ENCODE data around the gene TIMM13.

The TIMM13 gene

GRCh38 chr19:2454962-2455850 is 27.8 kb upstream of the TIMM13 start:
- no peak for DNase-seq

GRCh38 chr19:2454199-2454961 is 27.0 kb upstream of the TIMM13 start:
- no peak for DNase-seq

GRCh38 chr19:2453431-2454025 is 26.1 kb upstream of the TIMM13 start:
- no peak for DNase-seq

GRCh38 chr19:2451741-2452140 is 24.4 kb upstream of the TIMM13 start:
- DNase-seq, result no peak

GRCh38 chr19:2451138-2451537 is 23.8 kb upstream of the TIMM13 start:
- DNase-seq, result no peak

DNA sequence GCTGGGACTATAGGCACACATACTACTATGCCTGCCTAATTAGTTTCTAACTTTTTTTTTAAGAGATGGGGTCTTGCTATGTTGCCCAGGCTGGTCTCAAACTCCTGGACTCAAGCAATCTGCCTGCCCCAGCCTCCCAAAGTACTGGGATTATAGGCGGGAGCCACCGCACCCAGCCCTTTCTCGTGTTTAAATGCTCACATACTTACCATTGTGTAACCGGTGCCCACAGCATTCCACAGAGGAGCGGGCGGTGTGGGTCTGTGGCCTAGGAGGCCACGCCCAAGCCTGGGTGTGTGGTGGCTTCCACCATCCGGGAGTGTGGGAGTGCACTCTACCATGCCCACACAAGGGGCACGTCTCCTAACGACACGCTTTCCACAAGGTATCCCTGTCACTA is 21.6 kb upstream of the TIMM13 start:
- no peak for DNase-seq

GRCh38 chr19:2446381-2446780 is 19.0 kb upstream of the TIMM13 start:
- no peak for DNase-seq

GRCh38 chr19:2444251-2445002 is 17.0 kb upstream of the TIMM13 start:
- DNase-seq, result no peak

GRCh38 chr19:2443785-2444182 is 16.4 kb upstream of the TIMM13 start:
- DNase-seq, result no peak

DNA sequence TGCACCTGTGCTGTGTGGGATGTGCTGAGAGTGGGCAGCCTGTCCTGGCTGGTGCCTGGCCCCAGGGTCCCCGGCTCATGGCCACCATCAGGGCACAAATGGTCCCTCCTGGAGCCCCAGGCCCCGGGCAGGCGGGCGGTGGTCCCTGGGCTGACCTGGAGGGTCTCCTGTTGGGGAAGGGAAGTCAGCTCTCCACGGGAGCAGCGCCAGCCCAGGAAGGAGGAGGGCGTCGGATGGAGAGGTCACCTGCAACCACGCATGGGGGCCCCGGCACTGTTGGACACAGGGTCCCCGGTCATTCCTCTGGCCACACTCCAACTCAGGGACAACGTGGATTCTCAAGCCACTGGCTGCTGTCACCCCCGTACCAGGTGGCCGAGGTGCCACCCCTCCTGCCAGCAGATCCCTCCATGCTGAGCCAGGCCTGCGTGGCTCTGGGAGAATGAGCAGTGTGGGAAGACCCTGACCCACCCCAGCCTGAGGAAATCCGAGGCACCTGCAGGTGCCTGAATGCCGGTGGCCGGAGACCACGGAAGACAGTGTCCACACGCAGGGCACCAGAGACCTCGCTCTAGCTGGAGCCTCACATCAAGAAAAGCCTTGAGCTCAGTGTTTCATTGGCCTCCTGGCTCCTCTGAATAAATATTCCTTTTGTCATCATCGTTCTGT is 15.9 kb upstream of the TIMM13 start:
- DNase-seq, result no peak

DNA sequence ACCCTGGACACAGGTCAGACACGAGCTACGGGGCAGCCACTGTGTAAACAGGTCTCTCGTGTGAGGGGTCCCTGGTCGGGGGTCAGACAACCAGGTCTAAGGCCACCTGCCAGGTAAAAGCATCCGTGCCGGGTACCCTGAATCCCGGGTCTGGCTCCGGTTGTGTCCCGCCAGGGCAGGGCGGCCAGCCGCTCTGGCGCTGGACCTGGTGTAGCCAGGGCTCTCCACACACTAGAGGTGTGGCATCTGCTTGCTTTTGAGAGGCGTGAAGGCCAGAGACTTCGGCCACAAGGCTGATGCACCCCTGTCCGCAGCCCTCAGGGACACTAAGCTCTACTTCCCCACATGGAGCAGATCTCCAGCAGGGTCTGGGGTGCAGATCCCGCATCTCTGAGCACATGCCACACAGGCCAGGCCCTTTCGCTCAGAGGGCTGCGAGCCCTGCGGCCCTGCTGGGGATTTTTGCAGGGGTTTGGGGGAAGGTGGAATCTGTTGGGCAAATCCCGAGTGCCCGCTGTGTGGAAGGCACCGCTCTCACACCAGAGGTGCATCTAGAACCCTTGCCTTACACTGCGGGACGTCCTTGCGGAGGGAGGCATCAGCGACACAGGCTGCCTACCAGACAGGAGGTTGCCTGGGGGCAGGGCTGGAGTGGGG is 13.8 kb upstream of the TIMM13 start:
- DNase-seq, result no peak

DNA sequence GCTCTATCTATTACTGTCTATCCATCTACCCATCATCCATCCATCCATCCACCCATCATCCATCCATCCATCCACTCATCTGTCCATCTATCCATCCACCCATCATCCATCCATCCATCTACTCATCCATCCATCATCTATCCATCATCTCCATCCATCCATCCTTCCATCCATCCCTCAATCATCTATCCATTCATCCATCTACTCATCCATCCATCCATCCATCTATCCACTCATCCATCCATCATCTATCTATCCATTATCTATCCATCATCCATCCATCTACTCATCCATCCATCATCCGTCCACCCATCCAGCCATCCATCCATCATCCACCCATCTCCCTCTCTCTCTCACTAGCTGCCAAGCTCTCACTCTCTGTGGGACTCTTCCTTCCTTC is 13.1 kb upstream of the TIMM13 start:
- no peak for DNase-seq

GRCh38 chr19:2438178-2438577 is 10.8 kb upstream of the TIMM13 start:
- DNase-seq, result no peak

DNA sequence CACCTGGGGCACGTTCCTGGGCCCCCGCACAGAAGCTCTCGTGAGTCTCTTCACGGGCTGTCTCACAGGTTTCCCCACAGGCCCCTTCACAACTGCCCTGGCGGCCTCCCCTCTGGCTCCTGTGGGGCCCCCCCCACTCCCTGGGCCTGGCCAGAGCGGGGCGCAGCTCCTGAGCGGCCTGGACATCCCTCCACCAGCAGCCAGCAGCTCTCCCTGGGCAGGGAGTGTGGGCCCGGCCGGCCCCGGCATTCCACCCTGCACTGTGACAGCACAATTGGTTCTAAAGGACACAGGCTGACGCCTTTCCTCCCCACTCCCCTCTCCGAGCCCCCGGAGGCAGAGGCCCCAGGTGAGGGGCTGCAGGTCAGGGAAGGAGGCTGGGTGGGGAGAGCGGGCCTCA is 9.5 kb upstream of the TIMM13 start:
- DNase-seq, result no peak

GRCh38 chr19:2436384-2436783 is 9.0 kb upstream of the TIMM13 start:
- no peak for DNase-seq

DNA sequence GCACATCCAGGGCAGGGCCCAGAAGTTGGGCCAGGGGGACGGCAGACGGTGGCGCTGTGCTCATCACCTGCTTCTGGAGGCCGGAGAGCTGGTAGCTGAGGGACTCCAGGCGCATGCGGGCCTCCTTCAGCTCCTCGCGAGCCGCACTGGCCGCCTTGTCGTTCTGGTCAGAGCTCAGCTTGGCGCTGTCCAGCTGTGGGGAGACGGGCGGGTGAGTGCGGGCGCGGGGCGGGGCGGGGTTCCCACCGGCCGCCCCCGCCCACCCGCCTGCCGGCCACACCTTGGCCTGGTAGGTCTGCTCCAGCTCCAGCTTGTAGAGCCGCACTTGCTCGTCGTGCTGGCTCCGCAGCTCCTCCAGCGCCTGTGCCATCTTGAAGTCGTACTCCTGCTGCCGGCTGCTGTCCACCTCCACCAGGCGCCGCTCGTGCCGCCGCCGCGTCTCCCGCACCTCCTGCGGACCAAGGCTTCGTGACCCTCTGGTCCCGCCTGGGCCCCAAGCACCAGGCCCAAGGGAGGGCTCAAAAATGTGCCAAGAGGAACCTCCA is 7.4 kb upstream of the TIMM13 start:
- no peak for DNase-seq

GRCh38 chr19:2434267-2434666 is 6.9 kb upstream of the TIMM13 start:
- DNase-seq, result no peak

- no peak for DNase-seq
Observed at GRCh38 chr19:2433854-2434253, 6.5 kb upstream of the TIMM13 start.

DNA sequence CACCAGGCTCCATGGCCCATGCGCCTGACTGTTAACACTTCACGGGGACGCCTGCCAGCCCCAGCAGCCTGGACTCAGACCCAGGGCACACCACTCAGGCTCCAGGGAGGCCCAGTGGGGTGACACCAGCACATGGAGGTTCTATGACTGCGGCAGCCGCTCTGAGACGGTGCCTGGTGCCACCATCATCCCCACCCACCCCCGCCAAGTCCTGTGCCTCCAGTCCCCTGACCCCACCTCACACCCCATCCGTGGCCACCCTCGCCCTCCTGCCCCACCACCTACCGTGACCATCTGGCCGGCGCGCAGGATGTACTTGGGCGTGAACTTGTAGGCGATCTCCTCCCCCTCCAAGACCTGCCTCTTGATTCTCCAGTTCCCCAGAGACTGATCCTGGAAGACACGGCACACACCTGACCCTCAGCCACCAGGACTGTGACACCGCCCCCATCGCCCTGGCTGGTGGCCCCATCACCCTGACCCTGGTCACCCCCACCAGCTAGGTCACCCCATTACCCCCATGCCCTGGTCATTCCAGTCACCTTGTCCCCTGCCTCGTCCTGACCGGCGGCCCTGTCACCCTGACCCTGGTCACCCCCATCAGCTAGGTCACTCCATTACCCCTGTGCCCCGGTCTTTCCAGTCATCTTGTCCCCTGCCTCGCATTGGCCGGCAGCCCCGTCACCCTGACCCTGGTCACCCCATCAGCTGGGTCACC is 4.9 kb upstream of the TIMM13 start:
- no peak for DNase-seq

DNA sequence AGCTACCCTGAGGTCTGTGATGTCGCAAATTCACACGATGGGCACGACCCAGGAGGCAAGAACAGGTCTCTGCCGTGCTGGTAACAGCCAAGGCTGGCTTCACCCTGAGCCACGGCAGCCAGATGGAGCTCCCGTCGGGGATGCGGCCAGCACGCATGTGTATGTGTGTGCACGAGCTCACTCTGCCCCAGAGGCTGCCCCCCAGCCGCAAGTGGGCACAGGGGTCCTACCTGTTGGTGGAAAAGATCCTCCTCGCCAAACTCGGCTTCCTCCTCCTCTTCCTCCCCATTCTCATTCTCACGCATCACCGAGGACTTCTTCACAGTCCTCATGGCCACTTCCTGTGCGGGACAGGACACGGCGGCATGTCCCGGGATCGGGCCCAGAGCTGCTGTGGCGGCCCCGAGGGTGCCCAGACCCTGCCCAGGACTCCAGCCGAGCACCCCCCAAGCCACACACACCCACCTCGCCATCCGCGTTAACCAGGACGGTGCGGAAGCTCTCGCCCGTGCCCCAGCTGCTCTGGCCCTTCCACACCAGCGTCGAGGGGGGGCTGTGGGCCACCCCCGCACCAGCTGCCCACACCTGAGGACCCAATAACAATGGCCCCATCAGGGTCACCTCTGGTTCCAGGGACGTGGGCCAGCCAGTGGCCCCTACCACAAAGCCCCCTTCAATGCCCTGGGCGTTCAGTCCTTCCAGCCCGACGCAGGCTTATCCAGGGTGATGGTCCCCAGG is 4.1 kb upstream of the TIMM13 start:
- no peak for DNase-seq
